Parathyroid adenoma (tissue), 2 donors: ENCODE results near the gene EIF4H.
"Not testable (repeated sequence)": the region's sequence is repeated elsewhere in the genome, so short reads cannot be mapped to it uniquely, and the experiment has no call there.

Source experiments
- H2AFZ ChIP-seq: fragments of 300-600 bp; sonication (generic); one replicate; pipeline ENCODE4 v1.7.0; 2017; ENCODE audit warnings: antibody characterized with exemption, mild to moderate bottlenecking
- H3K27ac ChIP-seq: fragments of 300-600 bp; sonication (generic); one replicate; pipeline ENCODE4 v1.7.0; 2017
- H3K27me3 ChIP-seq: fragments of 300-600 bp; sonication (generic); one replicate; pipeline ENCODE4 v1.7.0; 2017; ENCODE audit warnings: low read length; ENCODE audit not compliant: control insufficient read depth, insufficient read depth
- H3K36me3 ChIP-seq: fragments of 300-600 bp; sonication (generic); one replicate; pipeline ENCODE4 v1.7.0; 2017; ENCODE audit warnings: low read length; ENCODE audit not compliant: control insufficient read depth, insufficient read depth
- H3K4me1 ChIP-seq: fragments of 300-600 bp; sonication (generic); one replicate; pipeline ENCODE4 v1.7.0; 2017; ENCODE audit warnings: control low read depth
- H3K4me2 ChIP-seq: fragments of 300-600 bp; sonication (generic); one replicate; pipeline ENCODE4 v1.7.0; 2017; ENCODE audit warnings: low read length
- H3K4me3 ChIP-seq: fragments of 300-600 bp; sonication (generic); one replicate; pipeline ENCODE4 v1.7.0; 2017; ENCODE audit warnings: low read depth, low read length
- H3K79me2 ChIP-seq: fragments of 300-600 bp; sonication (generic); one replicate; pipeline ENCODE4 v1.7.0; 2017; ENCODE audit warnings: control low read depth
- H3K9ac ChIP-seq: fragments of 300-600 bp; sonication (generic); one replicate; pipeline ENCODE4 v1.7.0; 2017; ENCODE audit warnings: mild to moderate bottlenecking
- H3K9me3 ChIP-seq: fragments of 300-600 bp; sonication (generic); one replicate; pipeline ENCODE4 v1.7.0; 2017; ENCODE audit warnings: low read length; ENCODE audit not compliant: control insufficient read depth
- CTCF ChIP-seq: fragments of 300-600 bp; sonication (generic); IDR thresholded peaks from one replicate; pipeline ENCODE4 v1.7.0; 2017; ENCODE audit warnings: antibody characterized with exemption, mild to moderate bottlenecking
- donor health status: primary hyperparathyroidism.

EIF4H gene

GRCh38 chr7:74194686-74195085 lies 20.5 kb downstream of the EIF4H start:
- H3K36me3 ChIP-seq = no peaks in the 10 kb centered on the region
- no peak for TF ChIP-seq CTCF
- H3K79me2 ChIP-seq = peaks cover 11% of the 10 kb centered on the region
- no peak overlapping the region for H3K27ac ChIP-seq
- no peaks in the 10 kb centered on the region for H3K4me1 ChIP-seq
- H3K4me2 ChIP-seq = no peak overlapping the region
- no peaks in the 10 kb centered on the region for H3K27me3 ChIP-seq
- H3K9ac ChIP-seq = no peak overlapping the region
- H2AFZ ChIP-seq = no peak overlapping the region
- H3K9me3 ChIP-seq = no peaks in the 10 kb centered on the region
- H3K4me3 ChIP-seq = no peak overlapping the region

DNA sequence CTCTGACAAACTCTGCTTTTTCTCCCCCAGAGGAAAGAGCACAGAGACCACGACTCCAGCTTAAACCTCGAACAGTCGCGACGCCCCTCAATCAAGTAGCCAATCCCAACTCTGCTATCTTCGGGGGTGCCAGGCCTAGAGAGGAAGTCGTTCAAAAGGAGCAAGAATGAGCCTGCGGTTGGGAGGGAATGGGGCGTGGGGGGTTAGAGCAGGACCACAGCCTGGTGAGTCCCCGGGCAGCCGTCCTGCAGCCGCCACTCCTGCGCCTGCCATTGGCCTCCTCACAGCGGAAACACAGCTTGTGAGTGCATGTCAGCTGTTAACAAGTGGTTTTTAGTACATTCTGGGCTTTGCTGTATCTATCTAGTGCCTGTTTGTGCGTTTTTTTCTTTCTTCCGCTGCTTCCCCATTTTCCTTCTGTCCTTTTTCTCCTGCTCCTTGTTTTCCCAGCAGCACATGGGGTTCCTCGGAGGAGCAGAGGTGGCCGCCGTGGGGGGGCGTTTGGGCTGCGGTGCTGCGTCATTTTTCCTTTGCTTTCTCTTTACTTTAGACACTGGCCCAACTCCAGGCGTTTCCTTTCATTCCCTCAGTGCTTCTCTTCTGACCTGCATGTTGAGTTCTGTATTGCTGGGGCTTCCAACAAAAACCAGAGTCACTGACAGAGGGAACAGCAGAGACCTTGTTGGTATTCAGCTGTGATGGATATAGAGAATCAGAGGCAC lies 21.1 kb downstream of the EIF4H start:
- not testable (repeated sequence) for H3K4me3 ChIP-seq, H3K9ac ChIP-seq, H3K27me3 ChIP-seq, H3K9me3 ChIP-seq, H3K4me2 ChIP-seq, H3K27ac ChIP-seq, H3K36me3 ChIP-seq, H2AFZ ChIP-seq, H3K79me2 ChIP-seq, H3K4me1 ChIP-seq

- H3K9ac ChIP-seq, H3K9me3 ChIP-seq, H3K27me3 ChIP-seq, H2AFZ ChIP-seq, H3K27ac ChIP-seq, H3K36me3 ChIP-seq, H3K4me3 ChIP-seq, H3K4me2 ChIP-seq, H3K79me2 ChIP-seq, H3K4me1 ChIP-seq: not testable (repeated sequence)
Measured at GRCh38 chr7:74195968-74196654, 22.0 kb downstream of the EIF4H start.

- no peak overlapping the region for H3K4me2 ChIP-seq
- TF ChIP-seq CTCF = no peak
- no peaks in the 10 kb centered on the region for H3K27me3 ChIP-seq
- no peaks in the 10 kb centered on the region for H3K36me3 ChIP-seq
- H3K9me3 ChIP-seq = no peaks in the 10 kb centered on the region
- peaks cover 4% of the 10 kb centered on the region for H3K79me2 ChIP-seq
- H2AFZ ChIP-seq = no peak overlapping the region
- H3K27ac ChIP-seq = no peak overlapping the region
- no peak overlapping the region for H3K4me3 ChIP-seq
- H3K9ac ChIP-seq = no peak overlapping the region
- H3K4me1 ChIP-seq = no peaks in the 10 kb centered on the region
Measured at GRCh38 chr7:74197449-74198124, 23.4 kb downstream of the EIF4H start.

- Histone ChIP-seq H3K4me2 (no peak overlapping the region), H3K9ac (no peak overlapping the region), H2AFZ (no peak overlapping the region), H3K36me3 (no peaks in the 10 kb centered on the region), H3K4me3 (no peak overlapping the region), H3K9me3 (no peaks in the 10 kb centered on the region), H3K79me2 (no peaks in the 10 kb centered on the region), H3K27ac (no peak overlapping the region), H3K27me3 (no peaks in the 10 kb centered on the region), H3K4me1 (no peaks in the 10 kb centered on the region)
- TF ChIP-seq CTCF = no peak
Measured at GRCh38 chr7:74199551-74200355, 25.6 kb downstream of the EIF4H start.
